GM12873 (cell line): Measurements from ENCODE around the gene DMRTA2.

ENCODE experiments used
- CTCF ChIP-seq: IDR thresholded peaks from 2 replicates; pipeline ENCODE4 v1.5.1; 2012; ENCODE audit warnings: low read depth, mild to moderate bottlenecking, moderate library complexity, low read length, control low read depth; ENCODE audit not compliant: insufficient read depth; ENCODE audit errors: missing control alignments

Gene DMRTA2

GRCh38 chr1:50422946-50423669 is at the start of gene DMRTA2:
Gene DMRTA2 (minus strand): TSS chr1:50423443. CDS start chr1:50421536, 1,907 bp downstream.
- TF ChIP-seq CTCF = no peak

- TF ChIP-seq CTCF = no peak
Measured at GRCh38 chr1:50471967-50472366, 48.7 kb upstream of the DMRTA2 start.

GRCh38 chr1:50462964-50463363 is 39.7 kb upstream of the DMRTA2 start:
- no peak for TF ChIP-seq CTCF

- TF ChIP-seq CTCF = no peak
Measured at GRCh38 chr1:50458507-50458906, 35.3 kb upstream of the DMRTA2 start.

- TF ChIP-seq CTCF = no peak
Measured at GRCh38 chr1:50454911-50455310, 31.7 kb upstream of the DMRTA2 start.

GRCh38 chr1:50453266-50453665 is 30.0 kb upstream of the DMRTA2 start:
- no peak for TF ChIP-seq CTCF

- TF ChIP-seq CTCF = no peak
Measured at GRCh38 chr1:50452700-50453099, 29.5 kb upstream of the DMRTA2 start.
